HEK293 (cell line): ENCODE measurements around the gene DRG1.

Source experiments
- GLI4 ChIP-seq: fragments of 450-650 bp; formaldehyde crosslinking; IDR thresholded peaks from 2 replicates; pipeline ENCODE4 v1.5.1; 2016; ENCODE audit warnings: missing biosample characterization, missing genetic modification characterization
- HOXC10 ChIP-seq: sonication (generic); formaldehyde crosslinking; IDR thresholded peaks from 2 replicates; pipeline ENCODE4 v1.8.1; 2023; ENCODE audit warnings: mild to moderate bottlenecking, missing genetic modification reagents
- HOXD13 ChIP-seq: sonication (generic); formaldehyde crosslinking; IDR thresholded peaks from 2 replicates; pipeline ENCODE4 v1.8.0; 2022; ENCODE audit warnings: missing genetic modification reagents, borderline replicate concordance
- KLF8 ChIP-seq: fragments of 450-650 bp; formaldehyde crosslinking; IDR thresholded peaks from 2 replicates; pipeline ENCODE4 v1.5.1; 2016; ENCODE audit warnings: missing biosample characterization, missing genetic modification characterization
- OSR2 ChIP-seq: fragments of 450-650 bp; formaldehyde crosslinking; IDR thresholded peaks from 2 replicates; pipeline ENCODE4 v1.5.1; 2016; ENCODE audit warnings: missing biosample characterization, missing genetic modification characterization
- REPIN1 ChIP-seq: fragments of 450-650 bp; formaldehyde crosslinking; IDR thresholded peaks from 2 replicates; pipeline ENCODE4 v1.5.1; 2017; ENCODE audit warnings: missing biosample characterization, missing genetic modification characterization, low read depth
- WT1 ChIP-seq: fragments of 450-650 bp; formaldehyde crosslinking; IDR thresholded peaks from 2 replicates; pipeline ENCODE4 v1.5.1; 2016; ENCODE audit warnings: missing biosample characterization, missing genetic modification characterization
- ZBTB17 ChIP-seq: fragments of 450-650 bp; formaldehyde crosslinking; IDR thresholded peaks from 2 replicates; pipeline ENCODE4 v1.5.1; 2016; ENCODE audit warnings: missing biosample characterization, missing genetic modification characterization
- ZBTB7A ChIP-seq: fragments of 450-650 bp; formaldehyde crosslinking; IDR thresholded peaks from 2 replicates; pipeline ENCODE4 v1.5.1; 2016; ENCODE audit warnings: low read depth, missing biosample characterization, missing genetic modification characterization
- ZBTB8A ChIP-seq: fragments of 450-650 bp; formaldehyde crosslinking; IDR thresholded peaks from 2 replicates; pipeline ENCODE4 v1.5.1; 2016; ENCODE audit warnings: missing biosample characterization, missing genetic modification characterization
- ZNF223 ChIP-seq: fragments of 450-650 bp; formaldehyde crosslinking; IDR thresholded peaks from 2 replicates; pipeline ENCODE4 v1.5.1; 2016; ENCODE audit warnings: missing biosample characterization, missing genetic modification characterization
- ZNF274 ChIP-seq, 2 experiments: fragments of 200-500 bp in 1 of 2; fragments of 450-650 bp in 1 of 2; sonication (Bioruptor generic) in 1 of 2; formaldehyde crosslinking in 1 of 2; IDR thresholded peaks; 2 replicates each; pipeline versions ENCODE4 v1.5.1 to v1.6.1; 2014 to 2016; ENCODE audit warnings: borderline replicate concordance in 1 of 2, inconsistent platforms in 1 of 2, low read length in 1 of 2, missing biosample characterization in 1 of 2, missing genetic modification characterization in 1 of 2
- ZNF292 ChIP-seq: fragments of 450-650 bp; formaldehyde crosslinking; IDR thresholded peaks from 2 replicates; pipeline ENCODE4 v1.5.1; 2016; ENCODE audit warnings: low read depth, missing biosample characterization, missing genetic modification characterization, borderline replicate concordance
- ZNF394 ChIP-seq: fragments of 450-650 bp; formaldehyde crosslinking; IDR thresholded peaks from 2 replicates; pipeline ENCODE4 v1.5.1; 2016; ENCODE audit warnings: missing biosample characterization, missing genetic modification characterization, mild to moderate bottlenecking, moderate library complexity, borderline replicate concordance
- ZNF423 ChIP-seq: fragments of 450-650 bp; formaldehyde crosslinking; IDR thresholded peaks from 2 replicates; pipeline ENCODE4 v1.5.1; 2016; ENCODE audit warnings: missing biosample characterization, missing genetic modification characterization
- ZNF426 ChIP-seq: fragments of 450-650 bp; formaldehyde crosslinking; IDR thresholded peaks from 2 replicates; pipeline ENCODE4 v1.5.1; 2017; ENCODE audit warnings: missing biosample characterization, missing genetic modification characterization, mild to moderate bottlenecking, inconsistent platforms, moderate library complexity
- ZNF561 ChIP-seq: fragments of 450-650 bp; IDR thresholded peaks from 2 replicates; pipeline ENCODE4 v1.5.1; 2018; ENCODE audit warnings: missing biosample characterization, missing genetic modification characterization, borderline replicate concordance
- ZNF626 ChIP-seq: fragments of 450-650 bp; sonication (Bioruptor Pico); formaldehyde crosslinking; IDR thresholded peaks from 2 replicates; pipeline ENCODE4 v1.5.1; 2018; ENCODE audit warnings: missing biosample characterization, missing genetic modification characterization, inconsistent platforms
- ZNF677 ChIP-seq: fragments of 450-650 bp; IDR thresholded peaks from 2 replicates; pipeline ENCODE4 v1.5.0; 2018; ENCODE audit warnings: missing biosample characterization, mild to moderate bottlenecking, missing genetic modification characterization, moderate library complexity
- ZSCAN16 ChIP-seq: fragments of 450-650 bp; formaldehyde crosslinking; IDR thresholded peaks from 2 replicates; pipeline ENCODE4 v1.5.1; 2016; ENCODE audit warnings: missing biosample characterization, missing genetic modification characterization
- TF ChIP-seq, protein P1 (sequence below): fragments of 450-650 bp; formaldehyde crosslinking; IDR thresholded peaks from 2 replicates; pipeline ENCODE4 v1.5.0; 2017; ENCODE audit warnings: missing biosample characterization, missing genetic modification characterization, borderline replicate concordance
- TF ChIP-seq, protein P2 (sequence below): fragments of 450-650 bp; formaldehyde crosslinking; IDR thresholded peaks from 2 replicates; pipeline ENCODE4 v1.5.1; 2016; ENCODE audit warnings: missing biosample characterization, missing genetic modification characterization
- TF ChIP-seq, protein P3 (sequence below): fragments of 450-650 bp; formaldehyde crosslinking; IDR thresholded peaks from 2 replicates; pipeline ENCODE4 v1.5.1; 2016; ENCODE audit warnings: missing biosample characterization, missing genetic modification characterization
- TF ChIP-seq, protein P4 (sequence below): fragments of 450-650 bp; formaldehyde crosslinking; IDR thresholded peaks from 2 replicates; pipeline ENCODE4 v1.5.1; 2017; ENCODE audit warnings: missing biosample characterization, missing genetic modification characterization
- TF ChIP-seq, protein P5 (sequence below): fragments of 450-650 bp; formaldehyde crosslinking; conservative IDR thresholded peaks from 2 replicates; pipeline ENCODE4 v1.5.1; 2016; ENCODE audit warnings: low read depth, missing biosample characterization, missing genetic modification characterization
- TF ChIP-seq, protein P6 (sequence below): fragments of 450-650 bp; formaldehyde crosslinking; IDR thresholded peaks from 2 replicates; pipeline ENCODE4 v1.5.1; 2016; ENCODE audit warnings: missing biosample characterization, missing genetic modification characterization

Gene DRG1

DNA sequence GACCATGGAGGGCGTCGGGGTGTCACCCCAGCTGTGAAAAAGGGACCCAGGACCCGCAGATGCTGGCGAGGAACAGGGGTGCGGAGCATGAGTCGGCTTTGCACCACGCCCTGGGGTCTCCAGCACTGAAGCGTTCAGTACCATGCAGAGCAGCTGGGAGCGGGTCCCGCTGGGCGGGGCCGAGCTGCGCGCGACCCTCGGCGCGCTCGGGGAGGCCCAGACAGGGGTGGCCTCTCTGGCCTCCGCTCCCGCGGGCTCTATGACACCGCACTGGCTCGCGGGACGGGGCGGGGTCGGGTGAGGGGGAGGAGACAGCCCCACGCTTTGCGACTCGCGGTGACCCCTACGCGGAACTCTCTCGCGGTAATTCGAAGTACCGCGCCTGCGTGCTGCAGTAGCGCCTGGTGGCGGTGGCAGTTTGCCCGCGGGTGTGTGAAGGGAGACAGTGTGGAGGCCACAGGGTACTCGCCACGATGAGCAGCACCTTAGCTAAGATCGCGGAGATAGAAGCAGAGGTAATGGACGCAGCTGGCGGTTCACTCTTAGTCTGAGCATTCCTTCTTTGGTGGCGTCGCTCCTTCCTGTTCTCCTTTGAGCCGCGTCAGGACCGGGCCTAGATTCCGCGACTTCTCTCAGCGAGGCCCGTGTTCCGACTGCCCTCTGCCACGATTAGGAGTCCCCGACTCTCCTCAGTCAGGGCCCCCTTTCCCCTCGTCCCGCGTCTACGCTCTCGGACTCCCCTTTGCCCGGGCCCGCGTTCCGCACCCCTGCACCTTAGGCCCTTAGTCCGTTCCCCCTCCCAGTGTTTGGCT is at the start of gene DRG1 (continued):
- TF ChIP-seq OSR2 (tag by site-specific recombination) (peak; percentile 23; the same call in 1 of the 2 replicates), ZNF423 (no peak), HOXD13 (peak; percentile 24; the same call in 1 of the 2 replicates), GLI4 (tag by site-specific recombination) (peak; percentile 83; the same call in 1 of the 2 replicates), ZNF426 (no peak), ZNF274 (IDR thresholded peaks at IDR 0.05; ENCODE audit: low read length) (no peak), ZNF274 (tag by site-specific recombination; IDR thresholded peaks at IDR 0.05; ENCODE audit: borderline replicate concordance) (no peak), ZNF292 (tag by site-specific recombination) (no peak), ZNF626 (no peak), ZBTB8A (tag by site-specific recombination) (peak; percentile 42), WT1 (tag by site-specific recombination) (no peak), ZNF394 (tag by site-specific recombination) (peak; percentile 38; the same call in 1 of the 2 replicates), REPIN1 (peak; percentile 55; the same call in 1 of the 2 replicates), ZNF561 (0 out of 2 replicates have a peak, but pooled peaks have one; percentile 34), ZSCAN16 (tag by site-specific recombination) (peak; percentile 52; the same call in 1 of the 2 replicates), ZNF677 (tag by site-specific recombination) (no peak), KLF8 (tag by site-specific recombination) (peak; percentile 80), ZBTB7A (tag by site-specific recombination) (no peak), ZBTB17 (tag by site-specific recombination) (no peak; the same call in 1 of the 2 replicates), HOXC10 (CRISPR knock-in tag) (0 out of 2 replicates have a peak, but pooled peaks have one; percentile 51), ZNF223 (no peak)
- TF ChIP-seq, protein P1, sequence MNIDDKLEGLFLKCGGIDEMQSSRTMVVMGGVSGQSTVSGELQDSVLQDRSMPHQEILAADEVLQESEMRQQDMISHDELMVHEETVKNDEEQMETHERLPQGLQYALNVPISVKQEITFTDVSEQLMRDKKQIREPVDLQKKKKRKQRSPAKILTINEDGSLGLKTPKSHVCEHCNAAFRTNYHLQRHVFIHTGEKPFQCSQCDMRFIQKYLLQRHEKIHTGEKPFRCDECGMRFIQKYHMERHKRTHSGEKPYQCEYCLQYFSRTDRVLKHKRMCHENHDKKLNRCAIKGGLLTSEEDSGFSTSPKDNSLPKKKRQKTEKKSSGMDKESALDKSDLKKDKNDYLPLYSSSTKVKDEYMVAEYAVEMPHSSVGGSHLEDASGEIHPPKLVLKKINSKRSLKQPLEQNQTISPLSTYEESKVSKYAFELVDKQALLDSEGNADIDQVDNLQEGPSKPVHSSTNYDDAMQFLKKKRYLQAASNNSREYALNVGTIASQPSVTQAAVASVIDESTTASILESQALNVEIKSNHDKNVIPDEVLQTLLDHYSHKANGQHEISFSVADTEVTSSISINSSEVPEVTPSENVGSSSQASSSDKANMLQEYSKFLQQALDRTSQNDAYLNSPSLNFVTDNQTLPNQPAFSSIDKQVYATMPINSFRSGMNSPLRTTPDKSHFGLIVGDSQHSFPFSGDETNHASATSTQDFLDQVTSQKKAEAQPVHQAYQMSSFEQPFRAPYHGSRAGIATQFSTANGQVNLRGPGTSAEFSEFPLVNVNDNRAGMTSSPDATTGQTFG = no peak
- TF ChIP-seq, protein P2, sequence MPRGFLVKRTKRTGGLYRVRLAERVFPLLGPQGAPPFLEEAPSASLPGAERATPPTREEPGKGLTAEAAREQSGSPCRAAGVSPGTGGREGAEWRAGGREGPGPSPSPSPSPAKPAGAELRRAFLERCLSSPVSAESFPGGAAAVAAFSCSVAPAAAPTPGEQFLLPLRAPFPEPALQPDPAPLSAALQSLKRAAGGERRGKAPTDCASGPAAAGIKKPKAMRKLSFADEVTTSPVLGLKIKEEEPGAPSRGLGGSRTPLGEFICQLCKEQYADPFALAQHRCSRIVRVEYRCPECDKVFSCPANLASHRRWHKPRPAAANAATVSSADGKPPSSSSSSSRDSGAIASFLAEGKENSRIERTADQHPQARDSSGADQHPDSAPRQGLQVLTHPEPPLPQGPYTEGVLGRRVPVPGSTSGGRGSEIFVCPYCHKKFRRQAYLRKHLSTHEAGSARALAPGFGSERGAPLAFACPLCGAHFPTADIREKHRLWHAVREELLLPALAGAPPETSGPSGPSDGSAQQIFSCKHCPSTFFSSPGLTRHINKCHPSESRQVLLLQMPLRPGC (tag by site-specific recombination) = no peak; the same call in 1 of the 2 replicates
- TF ChIP-seq, protein P3, sequence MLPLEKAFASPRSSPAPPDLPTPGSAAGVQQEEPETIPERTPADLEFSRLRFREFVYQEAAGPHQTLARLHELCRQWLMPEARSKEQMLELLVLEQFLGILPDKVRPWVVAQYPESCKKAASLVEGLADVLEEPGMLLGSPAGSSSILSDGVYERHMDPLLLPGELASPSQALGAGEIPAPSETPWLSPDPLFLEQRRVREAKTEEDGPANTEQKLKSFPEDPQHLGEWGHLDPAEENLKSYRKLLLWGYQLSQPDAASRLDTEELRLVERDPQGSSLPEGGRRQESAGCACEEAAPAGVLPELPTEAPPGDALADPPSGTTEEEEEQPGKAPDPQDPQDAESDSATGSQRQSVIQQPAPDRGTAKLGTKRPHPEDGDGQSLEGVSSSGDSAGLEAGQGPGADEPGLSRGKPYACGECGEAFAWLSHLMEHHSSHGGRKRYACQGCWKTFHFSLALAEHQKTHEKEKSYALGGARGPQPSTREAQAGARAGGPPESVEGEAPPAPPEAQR (tag by site-specific recombination) = no peak; the same call in 1 of the 2 replicates
- TF ChIP-seq, protein P4, sequence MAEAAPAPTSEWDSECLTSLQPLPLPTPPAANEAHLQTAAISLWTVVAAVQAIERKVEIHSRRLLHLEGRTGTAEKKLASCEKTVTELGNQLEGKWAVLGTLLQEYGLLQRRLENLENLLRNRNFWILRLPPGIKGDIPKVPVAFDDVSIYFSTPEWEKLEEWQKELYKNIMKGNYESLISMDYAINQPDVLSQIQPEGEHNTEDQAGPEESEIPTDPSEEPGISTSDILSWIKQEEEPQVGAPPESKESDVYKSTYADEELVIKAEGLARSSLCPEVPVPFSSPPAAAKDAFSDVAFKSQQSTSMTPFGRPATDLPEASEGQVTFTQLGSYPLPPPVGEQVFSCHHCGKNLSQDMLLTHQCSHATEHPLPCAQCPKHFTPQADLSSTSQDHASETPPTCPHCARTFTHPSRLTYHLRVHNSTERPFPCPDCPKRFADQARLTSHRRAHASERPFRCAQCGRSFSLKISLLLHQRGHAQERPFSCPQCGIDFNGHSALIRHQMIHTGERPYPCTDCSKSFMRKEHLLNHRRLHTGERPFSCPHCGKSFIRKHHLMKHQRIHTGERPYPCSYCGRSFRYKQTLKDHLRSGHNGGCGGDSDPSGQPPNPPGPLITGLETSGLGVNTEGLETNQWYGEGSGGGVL (tag by site-specific recombination) = no peak
- TF ChIP-seq, protein P5, sequence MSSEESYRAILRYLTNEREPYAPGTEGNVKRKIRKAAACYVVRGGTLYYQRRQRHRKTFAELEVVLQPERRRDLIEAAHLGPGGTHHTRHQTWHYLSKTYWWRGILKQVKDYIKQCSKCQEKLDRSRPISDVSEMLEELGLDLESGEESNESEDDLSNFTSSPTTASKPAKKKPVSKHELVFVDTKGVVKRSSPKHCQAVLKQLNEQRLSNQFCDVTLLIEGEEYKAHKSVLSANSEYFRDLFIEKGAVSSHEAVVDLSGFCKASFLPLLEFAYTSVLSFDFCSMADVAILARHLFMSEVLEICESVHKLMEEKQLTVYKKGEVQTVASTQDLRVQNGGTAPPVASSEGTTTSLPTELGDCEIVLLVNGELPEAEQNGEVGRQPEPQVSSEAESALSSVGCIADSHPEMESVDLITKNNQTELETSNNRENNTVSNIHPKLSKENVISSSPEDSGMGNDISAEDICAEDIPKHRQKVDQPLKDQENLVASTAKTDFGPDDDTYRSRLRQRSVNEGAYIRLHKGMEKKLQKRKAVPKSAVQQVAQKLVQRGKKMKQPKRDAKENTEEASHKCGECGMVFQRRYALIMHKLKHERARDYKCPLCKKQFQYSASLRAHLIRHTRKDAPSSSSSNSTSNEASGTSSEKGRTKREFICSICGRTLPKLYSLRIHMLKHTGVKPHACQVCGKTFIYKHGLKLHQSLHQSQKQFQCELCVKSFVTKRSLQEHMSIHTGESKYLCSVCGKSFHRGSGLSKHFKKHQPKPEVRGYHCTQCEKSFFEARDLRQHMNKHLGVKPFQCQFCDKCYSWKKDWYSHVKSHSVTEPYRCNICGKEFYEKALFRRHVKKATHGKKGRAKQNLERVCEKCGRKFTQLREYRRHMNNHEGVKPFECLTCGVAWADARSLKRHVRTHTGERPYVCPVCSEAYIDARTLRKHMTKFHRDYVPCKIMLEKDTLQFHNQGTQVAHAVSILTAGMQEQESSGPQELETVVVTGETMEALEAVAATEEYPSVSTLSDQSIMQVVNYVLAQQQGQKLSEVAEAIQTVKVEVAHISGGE (tag by site-specific recombination) = 0 out of 2 replicates have a peak, but pooled peaks have one; percentile 16
- TF ChIP-seq, protein P6, sequence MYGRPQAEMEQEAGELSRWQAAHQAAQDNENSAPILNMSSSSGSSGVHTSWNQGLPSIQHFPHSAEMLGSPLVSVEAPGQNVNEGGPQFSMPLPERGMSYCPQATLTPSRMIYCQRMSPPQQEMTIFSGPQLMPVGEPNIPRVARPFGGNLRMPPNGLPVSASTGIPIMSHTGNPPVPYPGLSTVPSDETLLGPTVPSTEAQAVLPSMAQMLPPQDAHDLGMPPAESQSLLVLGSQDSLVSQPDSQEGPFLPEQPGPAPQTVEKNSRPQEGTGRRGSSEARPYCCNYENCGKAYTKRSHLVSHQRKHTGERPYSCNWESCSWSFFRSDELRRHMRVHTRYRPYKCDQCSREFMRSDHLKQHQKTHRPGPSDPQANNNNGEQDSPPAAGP = peak; percentile 60; the same call in 1 of the 2 replicates
